ENCODE data around the gene CCDC86. TPM values are rescaled to one million over a fixed set of nuclear protein-coding genes. Genes with fewer than 3 reads are reported as not detected.

CCDC86 gene
- polyA plus RNA-seq, 4 donors: 13.1 to 23.7 (median 18.5) TPM

GRCh38 chr11:60887556-60887955, 45.6 kb downstream of the CCDC86 start:
- no peak for DNase-seq (ENCODE audit: low read depth in 4 of 4, low spot score in 3 of 4)

DNA sequence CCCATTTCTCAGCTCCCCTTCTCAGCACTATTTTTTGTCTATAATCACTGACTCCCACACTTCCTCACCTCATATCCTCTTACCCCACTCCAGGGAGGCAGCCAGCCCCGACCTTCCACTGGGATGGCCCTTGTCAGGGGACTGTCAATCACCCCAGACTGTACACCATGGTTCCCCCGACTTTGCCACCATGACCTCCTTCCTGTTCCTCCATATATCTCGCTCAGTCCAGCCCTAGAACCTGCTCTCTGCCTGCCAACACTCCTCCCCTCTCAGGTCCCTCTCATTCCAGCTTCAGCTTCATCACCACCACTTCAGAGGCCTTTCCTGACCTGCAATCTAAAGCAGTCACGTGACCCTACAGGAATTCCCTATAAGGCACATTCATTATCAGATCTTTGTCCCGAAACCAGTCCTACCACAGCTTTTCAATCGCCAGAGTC, 48.0 kb downstream of the CCDC86 start:
- no peak for DNase-seq (ENCODE audit: low read depth in 4 of 4, low spot score in 3 of 4)

DNA sequence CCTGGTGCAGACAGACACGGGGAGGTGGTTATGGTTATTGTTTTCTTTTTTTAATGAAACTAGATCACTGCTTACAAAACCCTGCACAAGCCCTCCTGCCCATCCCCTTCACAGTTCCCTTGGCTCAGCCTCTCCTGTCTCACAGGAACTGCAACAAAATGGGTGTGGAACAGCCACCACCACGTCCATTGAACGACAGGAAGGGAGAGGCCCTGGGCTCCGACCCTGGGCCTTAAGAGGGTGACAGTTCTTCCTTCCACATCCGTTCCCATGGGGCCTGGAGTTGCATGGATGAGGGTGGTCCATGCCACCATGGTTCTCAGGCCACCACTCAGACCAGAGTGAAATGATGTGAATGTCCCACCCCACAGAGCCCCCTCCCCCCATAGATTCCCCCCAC, 48.8 kb downstream of the CCDC86 start:
- DNase-seq (ENCODE audit: low read depth in 4 of 4, low spot score in 3 of 4): no peak

- DNase-seq (ENCODE audit: low read depth in 4 of 4, low spot score in 3 of 4): no peak
These were observed 49.3 kb downstream of the CCDC86 start for GRCh38 chr11:60891103-60891741.

DNA sequence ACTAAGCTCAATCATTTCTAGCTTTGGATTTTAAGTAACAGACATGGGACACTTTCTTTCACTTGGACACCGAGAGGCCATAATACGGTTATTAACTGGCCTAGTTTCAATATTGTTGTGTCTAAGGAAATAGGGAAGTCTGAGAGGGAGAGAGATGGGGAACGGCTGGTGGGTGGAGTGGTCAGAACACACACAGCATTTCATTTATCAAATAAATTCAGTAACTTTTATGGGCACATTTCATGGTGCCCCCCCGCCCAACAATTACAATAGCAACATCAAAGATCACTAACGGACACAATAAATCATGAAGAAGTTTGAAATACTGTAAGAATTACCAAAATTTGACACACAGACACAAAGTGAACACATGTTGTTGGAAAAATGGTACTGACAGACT, 53.8 kb downstream of the CCDC86 start:
- DNase-seq (ENCODE audit: low read depth in 4 of 4, low spot score in 3 of 4): no peak

- DNase-seq (ENCODE audit: low read depth in 4 of 4, low spot score in 3 of 4): no peak
These were observed 55.6 kb downstream of the CCDC86 start for GRCh38 chr11:60897496-60897895.

DNA sequence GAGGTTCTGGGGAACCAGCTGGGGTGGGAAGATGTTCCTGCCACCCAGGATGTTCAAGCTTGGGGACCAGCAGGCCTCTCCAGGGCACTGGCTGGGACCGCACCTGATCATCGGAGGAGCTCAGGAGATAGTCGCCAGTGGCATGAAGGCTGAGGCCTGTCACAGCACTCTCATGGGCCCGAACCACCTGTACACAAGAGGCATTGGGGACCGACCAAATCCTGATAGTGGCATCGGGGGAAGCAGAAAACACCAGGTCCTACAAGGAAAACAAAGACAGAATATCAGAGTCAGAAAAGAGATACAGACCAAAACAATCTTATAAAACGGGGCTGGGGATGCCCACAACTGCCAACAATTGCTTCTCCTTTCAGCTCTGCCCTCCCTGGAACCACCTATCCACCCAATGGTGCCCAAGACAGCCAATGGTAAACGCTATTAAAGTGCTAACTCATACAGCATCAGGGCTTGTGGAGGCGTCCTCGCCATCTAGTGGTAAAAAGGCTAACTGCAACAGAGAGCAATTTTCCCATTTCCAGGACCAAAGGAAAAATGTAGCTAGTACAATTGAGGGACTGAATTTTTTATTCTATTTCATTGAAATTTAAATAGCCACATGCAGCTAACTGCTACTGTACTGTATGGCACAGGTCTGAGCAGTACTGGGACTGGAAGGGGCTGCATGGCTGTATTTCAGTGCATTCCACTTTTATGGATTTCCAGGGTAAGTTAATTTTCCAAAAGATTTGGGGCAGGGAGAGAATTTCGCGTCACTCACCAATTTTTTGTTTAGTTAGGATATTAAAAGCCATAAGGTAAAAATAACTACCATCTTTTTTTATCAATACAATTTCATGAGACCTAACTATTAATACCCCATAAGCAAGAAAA, 57.4 kb downstream of the CCDC86 start:
- DNase-seq (ENCODE audit: low read depth in 4 of 4, low spot score in 3 of 4): no peak

GRCh38 chr11:60899977-60900376, 58.1 kb downstream of the CCDC86 start:
- no peak for DNase-seq (ENCODE audit: low read depth in 4 of 4, low spot score in 3 of 4)

Other genes starting within 250 kb of the CCDC86 start
- gene MS4A8, start 142.5 kb upstream of the CCDC86 start, polyA plus RNA-seq (ENCODE audit: insufficient read length in 4 of 4): not detected
- not detected for gene MS4A18, start 117.4 kb upstream of the CCDC86 start, polyA plus RNA-seq (ENCODE audit: insufficient read length in 4 of 4)
- not detected for gene MS4A15, start 85.2 kb upstream of the CCDC86 start, polyA plus RNA-seq (ENCODE audit: insufficient read length in 4 of 4)
- gene MS4A10, start 56.8 kb upstream of the CCDC86 start, polyA plus RNA-seq (ENCODE audit: insufficient read length in 4 of 4): under 1 TPM in 2 of 4 donors, not detected in 2; 0.13 to 0.31 TPM
- gene PTGDR2, start 13.8 kb downstream of the CCDC86 start, polyA plus RNA-seq (ENCODE audit: insufficient read length in 4 of 4): under 1 TPM; 0.14 to 0.74 (median 0.27) TPM
- under 1 TPM in 1 of 4 donors, not detected in 3; 0.22 TPM for gene ZP1, start 25.4 kb downstream of the CCDC86 start, polyA plus RNA-seq (ENCODE audit: insufficient read length in 4 of 4)
- 100 to 1,000 TPM in 3 of 4 donors, 10 to 100 TPM in 1; 89.2 to 130 (median 118) TPM for gene PRPF19, start 64.5 kb downstream of the CCDC86 start, polyA plus RNA-seq (ENCODE audit: insufficient read length in 4 of 4)
- 100 to 1,000 TPM in 1 of 4 donors, 10 to 100 TPM in 3; 88.8 to 116 (median 91.3) TPM for gene TMEM109, start 72.0 kb downstream of the CCDC86 start, polyA plus RNA-seq (ENCODE audit: insufficient read length in 4 of 4)
- gene TMEM132A, start 82.3 kb downstream of the CCDC86 start, polyA plus RNA-seq (ENCODE audit: insufficient read length in 4 of 4): 100 to 1,000 TPM in 1 of 4 donors, 10 to 100 TPM in 3; 56.2 to 107 (median 63.1) TPM
- 10 to 100 TPM; 18.9 to 30.1 (median 23.8) TPM for gene SLC15A3, start 110.1 kb downstream of the CCDC86 start, polyA plus RNA-seq (ENCODE audit: insufficient read length in 4 of 4)
- 1 to 10 TPM in 3 of 4 donors, under 1 TPM in 1; 0.50 to 1.6 (median 1.6) TPM for gene CD6, start 129.6 kb downstream of the CCDC86 start, polyA plus RNA-seq (ENCODE audit: insufficient read length in 4 of 4)

Measured in left renal pelvis (tissue), 4 donors.